Measurements from ENCODE around the gene NLE1. TPM values are rescaled to one million over a fixed set of nuclear protein-coding genes. Genes with fewer than 3 reads are reported as not detected.

NLE1 gene
- total and polyA plus RNA-seq, 2 of the 8 experiments (the other 6 are each of a cell fraction or from before 2014, with no cell fraction given) = 50.4 to 51.5 TPM

GRCh38 chr17:35160354-35161201, 18.5 kb upstream of the NLE1 start (continued):
- no peak for TF ChIP-seq PHF8 (conservative IDR thresholded peaks at IDR 0.05; ENCODE audit: low read depth, low read length)
- TF ChIP-seq POLR2A (IDR thresholded peaks at IDR 0.05; ENCODE audit: control extremely low read depth in 1 of 2, low read depth in 2 of 2, low read length in 2 of 2) = no peak
- no peak for TF ChIP-seq BACH1 (IDR thresholded peaks at IDR 0.05; ENCODE audit: low read length)
- TF ChIP-seq BCL11A (IDR thresholded peaks at IDR 0.05; ENCODE audit: low read depth in 2 of 2, low read length in 2 of 2) = no peak
- no peak for TF ChIP-seq TAF1 (IDR thresholded peaks at IDR 0.05; ENCODE audit: low read depth, low read length)
- TF ChIP-seq SRF (IDR thresholded peaks at IDR 0.05; ENCODE audit: low read depth, low read length) = no peak
- no peak for TF ChIP-seq RNF2 (IDR thresholded peaks at IDR 0.05; ENCODE audit: borderline replicate concordance, low read depth, low read length, missing control alignments, poor library complexity, severe bottlenecking)
- no peak for TF ChIP-seq NANOG (IDR thresholded peaks at IDR 0.05; ENCODE audit: insufficient read depth, low read depth, low read length, poor library complexity, severe bottlenecking)
